Heart right ventricle (tissue), 16 donors: ENCODE results near the gene VCAM1. TPM values are rescaled to one million over a fixed set of nuclear protein-coding genes. Genes with fewer than 3 reads are reported as not detected.

Experiments used
- ATAC-seq, 8 donors: fragments of 200-7000 bp; cut with Tn5 transposase; one replicate each; pipeline ENCODE4 v1.9.1; 2020; ENCODE audit warnings: mild to moderate bottlenecking in 8 of 8, moderate library complexity in 8 of 8, moderate number of reproducible peaks in 1 of 8
- DNase-seq, 2 donors: peaks; one replicate each; pipeline ENCODE4 v3.0.0-alpha.2; 2020
- H3K27ac ChIP-seq, 10 donors: fragments of 200-600 bp; sonication (generic) in 2 of 10; one replicate each; pipeline versions ENCODE4 v1.5.0 to v1.8.0; 2020 to 2022; ENCODE audit warnings: mild to moderate bottlenecking in 3 of 10
- H3K27me3 ChIP-seq, 7 donors: fragments of 200-600 bp; one replicate each; pipeline ENCODE4 v1.8.0; 2021 to 2022; ENCODE audit warnings: mild to moderate bottlenecking in 2 of 7
- H3K36me3 ChIP-seq, 9 donors: fragments of 200-600 bp; sonication (generic) in 1 of 9; one replicate each; pipeline versions ENCODE4 v1.5.0 to v1.8.0; 2020 to 2022; ENCODE audit warnings: mild to moderate bottlenecking in 2 of 9
- H3K4me1 ChIP-seq, 9 donors: fragments of 200-600 bp; sonication (generic) in 1 of 9; one replicate each; pipeline versions ENCODE4 v1.5.0 to v1.8.0; 2020 to 2022; ENCODE audit warnings: mild to moderate bottlenecking in 4 of 9
- H3K4me3 ChIP-seq, 10 donors: fragments of 200-600 bp; sonication (generic) in 2 of 10; one replicate each; pipeline versions ENCODE4 v1.5.0 to v1.8.0; 2020 to 2022; ENCODE audit warnings: mild to moderate bottlenecking in 7 of 10, moderate library complexity in 2 of 10
- H3K9me3 ChIP-seq, 11 donors: fragments of 200-600 bp in 10 of 11; sonication (generic) in 2 of 11; one replicate each; pipeline versions ENCODE4 v1.5.0 to v1.8.0; 2013 to 2022; ENCODE audit warnings: mild to moderate bottlenecking in 2 of 11, control low read depth in 1 of 11, moderate library complexity in 1 of 11
- WGBS, 2 donors: extraction: QIAGEN DNeasy Blood & Tissue Kit; methylation state at CpG; one replicate each; pipeline ENCODE4 v1.1.7; 2013; ENCODE audit warnings: inconsistent platforms in 1 of 2; 5-methylcytosine and 5-hydroxymethylcytosine counted together
- intact Hi-C, 10 donors: fragments of 100-400 bp; cut with DNase I; formaldehyde crosslinking; loops; one replicate each; pipeline versions ENCODE4 v1.11.1 to v1.14.2; 2022
- polyA plus RNA-seq, 2 donors: library from polyadenylated mRNA; stranded (reverse); fragments of 200-250 nt; gene quantifications; one replicate each; pipeline ENCODE4 v1.2.3, GENCODE V29; 2013
- total RNA-seq, 10 donors: library from RNA; stranded (reverse); fragmentation: NEBNext Ultra II Directional in 3 of 10; extraction: Animal tissue kit (Norgen Biotek cat#: 25700) in 3 of 10; gene quantifications; one replicate each; pipeline versions ENCODE4 v1.2.1 to v1.2.4, GENCODE V29; 2021 to 2023
- TF ChIP-seq, protein P1 (sequence below), 9 donors: fragments of 200-600 bp; sonication (generic) in 2 of 9; IDR thresholded peaks; one replicate each; pipeline versions ENCODE4 v1.5.0 to v1.8.0; 2021 to 2022; ENCODE audit warnings: antibody characterized with exemption in 9 of 9, mild to moderate bottlenecking in 5 of 9, moderate library complexity in 1 of 9
- donor health status: Arrhythmogenic right ventricular cardiomyopathy.
- donor health status: ischemic (EF 13 %, LVEDD 7.1; RV severe dilation, severe dysfunction).
- donor health status: healthy with polysubstance abuse.
- donor health status: DM: no; HTN: yes; CAD: no.
- donor health status: DM: no; HTN: no; CAD: no.
- donor health status: ischemic (EF 25% LVEDD 6.9; RV normal size, moderate dysfunction).
- donor health status: ischemic (EF 25% LVEDD 5.7; RV mildly dilated, moderate dysfunction).
- donor health status: healthy.
- donor health status: DM: yes; HTN: yes; CAD: no.
- donor health status: Ischemic cardiomyopathy.
- donor health status: ischemic (EF 35%, LVEDD 5.7; RV mildly dilated, moderate dysfunction).
- donor health status: nonischemic (EF 11% LVEDD 7.7; RV severe dilation, severe dysfunction).
- donor health status: DM: yes; HTN: yes; CAD: no.
- donor health status: PGD.
- donor health status: ischemic (EF 29% LVEDD 5.4; RV normal size, mild dysfunction).
- donor health status: nonischemic (EF 23%, LVEDD 6.1; RV moderate dilation, normal function).

VCAM1 gene
- total and polyA plus RNA-seq, 12 donors, result 2.2 to 38.5 (median 5.8) TPM

DNA sequence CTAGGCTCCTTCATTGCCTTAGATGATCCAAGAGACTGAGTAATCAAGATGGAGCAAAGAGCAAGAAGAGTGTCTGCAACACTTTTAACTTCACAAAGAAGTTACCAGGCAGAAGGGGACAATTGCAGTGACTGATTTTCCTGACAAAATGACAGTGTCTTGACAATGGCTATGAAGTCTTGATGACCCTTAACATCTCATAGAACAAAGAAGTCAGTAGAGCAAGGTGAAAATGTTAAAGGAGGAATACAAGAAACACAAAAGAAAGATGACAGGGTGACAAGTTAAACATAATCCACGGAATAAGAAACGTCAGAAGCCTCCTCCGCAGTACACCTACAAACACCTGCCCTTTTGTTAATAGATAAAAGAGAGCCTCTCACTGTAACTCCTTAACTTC is 15.1 kb upstream of the VCAM1 start:
- Histone ChIP-seq H3K9me3 (no peaks in the 10 kb centered on the region), H3K36me3 (no peaks in the 10 kb centered on the region), H3K27me3 (no peaks in the 10 kb centered on the region), H3K4me1 (peaks cover 0 to 23% (median 8%) of the 10 kb centered on the region in 9 donors), H3K27ac (no peak overlapping the region), H3K4me3 (no peak overlapping the region)
- intact Hi-C loops, result loop anchor here in 1 of 10 donors (10.0 kb wide), 1 partner anchor 80 kb away; no protein-coding TSS in a partner anchor
- 89 to 91% methylated on average over 3 of the region's 3 CpGs for WGBS, 2 donors
- DNase-seq (no peak), ATAC-seq (no peak)
- TF ChIP-seq, protein P1, sequence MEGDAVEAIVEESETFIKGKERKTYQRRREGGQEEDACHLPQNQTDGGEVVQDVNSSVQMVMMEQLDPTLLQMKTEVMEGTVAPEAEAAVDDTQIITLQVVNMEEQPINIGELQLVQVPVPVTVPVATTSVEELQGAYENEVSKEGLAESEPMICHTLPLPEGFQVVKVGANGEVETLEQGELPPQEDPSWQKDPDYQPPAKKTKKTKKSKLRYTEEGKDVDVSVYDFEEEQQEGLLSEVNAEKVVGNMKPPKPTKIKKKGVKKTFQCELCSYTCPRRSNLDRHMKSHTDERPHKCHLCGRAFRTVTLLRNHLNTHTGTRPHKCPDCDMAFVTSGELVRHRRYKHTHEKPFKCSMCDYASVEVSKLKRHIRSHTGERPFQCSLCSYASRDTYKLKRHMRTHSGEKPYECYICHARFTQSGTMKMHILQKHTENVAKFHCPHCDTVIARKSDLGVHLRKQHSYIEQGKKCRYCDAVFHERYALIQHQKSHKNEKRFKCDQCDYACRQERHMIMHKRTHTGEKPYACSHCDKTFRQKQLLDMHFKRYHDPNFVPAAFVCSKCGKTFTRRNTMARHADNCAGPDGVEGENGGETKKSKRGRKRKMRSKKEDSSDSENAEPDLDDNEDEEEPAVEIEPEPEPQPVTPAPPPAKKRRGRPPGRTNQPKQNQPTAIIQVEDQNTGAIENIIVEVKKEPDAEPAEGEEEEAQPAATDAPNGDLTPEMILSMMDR (IDR thresholded peaks at IDR 0.05), result no peak

DNA sequence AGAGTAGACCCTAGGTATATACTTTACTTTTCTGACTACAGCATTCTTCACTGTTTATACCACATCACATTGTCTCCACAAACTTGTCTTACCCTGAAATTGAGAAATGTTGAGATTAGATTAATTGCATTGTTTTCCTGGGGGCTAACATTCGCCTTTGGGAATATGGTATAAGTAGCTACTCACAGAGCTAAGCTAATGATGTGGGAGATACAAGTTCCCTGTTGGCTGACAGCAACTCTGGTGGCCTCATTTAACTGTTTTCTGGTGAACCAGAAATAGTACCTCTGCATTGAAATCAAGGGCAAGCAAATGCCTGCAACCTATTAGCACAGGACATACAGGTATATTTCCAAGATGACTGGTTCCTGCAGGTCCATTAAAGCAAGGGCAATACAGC is 13.2 kb upstream of the VCAM1 start:
- Histone ChIP-seq H3K27ac (no peak overlapping the region), H3K36me3 (no peaks in the 10 kb centered on the region), H3K9me3 (no peaks in the 10 kb centered on the region), H3K4me1 (peaks cover 0 to 23% (median 8%) of the 10 kb centered on the region in 9 donors), H3K4me3 (no peak overlapping the region), H3K27me3 (no peaks in the 10 kb centered on the region)
- intact Hi-C loops, result loop anchor here in 1 of 10 donors (10.0 kb wide), 1 partner anchor 81 kb away; no protein-coding TSS in a partner anchor
- DNase-seq (no peak), ATAC-seq (no peak)
- WGBS, 2 donors, result 97% methylated on average over 1 of the region's 1 CpG
- TF ChIP-seq, protein P1 (IDR thresholded peaks at IDR 0.05), result no peak

DNA sequence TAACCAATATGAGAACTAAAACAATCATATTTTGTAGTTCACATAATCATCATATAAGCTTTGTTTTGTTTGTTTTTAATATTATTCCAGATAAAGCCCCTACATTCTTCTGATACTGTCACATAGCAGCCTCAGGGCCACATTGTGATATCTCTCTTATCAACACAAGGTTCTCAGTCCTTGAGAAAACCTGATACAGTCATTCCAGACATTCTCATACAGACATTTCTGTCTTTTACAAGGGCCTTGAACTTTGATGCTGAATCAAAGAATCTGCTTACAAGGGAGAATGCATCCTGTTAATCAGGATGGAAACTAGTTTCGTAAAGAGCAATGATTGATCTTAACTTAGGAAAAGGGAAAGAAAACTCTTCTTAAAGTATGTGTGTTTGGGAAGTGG is 12.7 kb upstream of the VCAM1 start:
- Histone ChIP-seq H3K27ac (no peak overlapping the region), H3K9me3 (no peaks in the 10 kb centered on the region), H3K4me1 (peaks cover 0 to 23% (median 8%) of the 10 kb centered on the region in 9 donors), H3K4me3 (no peak overlapping the region), H3K27me3 (no peaks in the 10 kb centered on the region), H3K36me3 (no peaks in the 10 kb centered on the region)
- 82 to 88% methylated on average over 1 of the region's 1 CpG for WGBS, 2 donors
- intact Hi-C loops, result loop anchor here in 1 of 10 donors (10.0 kb wide), 1 partner anchor 82 kb away; no protein-coding TSS in a partner anchor
- no peak for DNase-seq
- TF ChIP-seq, protein P1 (IDR thresholded peaks at IDR 0.05), result no peak
- no peak for ATAC-seq

DNA sequence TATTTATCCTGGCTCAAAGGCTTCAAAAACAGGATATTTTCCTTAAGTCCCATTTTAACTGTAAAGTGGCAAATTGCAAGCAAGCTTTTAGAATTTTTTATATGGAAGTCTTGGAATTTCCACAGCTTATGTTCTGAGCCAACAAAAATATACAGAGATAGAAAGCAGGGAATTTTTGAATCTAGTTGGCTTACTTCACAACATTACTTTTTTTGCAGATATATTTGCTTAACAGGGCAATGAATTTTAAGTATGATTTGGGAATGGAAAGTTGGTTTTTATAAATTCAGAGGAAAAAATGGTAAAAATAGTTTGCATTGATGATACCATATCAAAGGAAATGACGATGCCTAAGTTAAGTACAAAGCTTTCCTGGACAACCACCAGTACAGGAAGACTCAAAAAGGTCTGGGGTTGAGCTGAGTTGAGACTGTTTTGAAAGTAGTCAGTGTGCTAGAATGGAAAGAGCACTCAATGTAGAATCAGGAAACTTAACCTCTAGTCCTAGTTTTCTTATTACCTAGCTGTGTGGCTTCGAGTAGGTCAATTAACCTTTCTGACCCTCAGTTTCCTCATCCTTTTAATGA is 11.0 kb upstream of the VCAM1 start:
- intact Hi-C loops, result loop anchor here in 1 of 10 donors (10.0 kb wide), 1 partner anchor 84 kb away; no protein-coding TSS in a partner anchor
- DNase-seq (no peak), ATAC-seq (peak in 5 of 8 donors; percentile 77 to 90 (median 86))
- no peaks in the 10 kb centered on the region for H3K36me3 ChIP-seq
- TF ChIP-seq, protein P1 (IDR thresholded peaks at IDR 0.05), result no peak
- 39 to 56% methylated on average over 2 of the region's 2 CpGs for WGBS, 2 donors
- peaks cover 0 to 23% (median 8%) of the 10 kb centered on the region in 9 donors for H3K4me1 ChIP-seq
- peak overlapping the region in 4 of 10 donors; percentile 16 to 32 (median 18) for H3K27ac ChIP-seq
- H3K4me3 ChIP-seq, result no peak overlapping the region
- H3K27me3 ChIP-seq, result no peaks in the 10 kb centered on the region
- no peaks in the 10 kb centered on the region for H3K9me3 ChIP-seq
